WTC11 (cell line): Measurements from ENCODE around the gene DNAH14.

ENCODE experiments used
- ESRRA ChIP-seq: sonication (generic); formaldehyde crosslinking; IDR thresholded peaks from 2 replicates; pipeline ENCODE4 v1.8.1; 2022; ENCODE audit warnings: mild to moderate bottlenecking, missing genetic modification reagents, borderline replicate concordance
- NR1H2 ChIP-seq: sonication (generic); formaldehyde crosslinking; IDR thresholded peaks from 2 replicates; pipeline ENCODE4 v1.9.0; 2021; ENCODE audit warnings: mild to moderate bottlenecking, moderate library complexity, missing genetic modification reagents
- TEAD4 ChIP-seq: sonication (generic); formaldehyde crosslinking; IDR thresholded peaks from 2 replicates; pipeline ENCODE4 v1.8.0; 2022; ENCODE audit warnings: mild to moderate bottlenecking, missing genetic modification reagents
- TP53 ChIP-seq: sonication (generic); formaldehyde crosslinking; IDR thresholded peaks from 2 replicates; pipeline ENCODE4 v1.8.1; 2023; ENCODE audit warnings: mild to moderate bottlenecking, missing genetic modification reagents
- ZNF138 ChIP-seq: sonication (generic); formaldehyde crosslinking; conservative IDR thresholded peaks from 2 replicates; pipeline ENCODE4 v1.8.1; 2022; ENCODE audit warnings: mild to moderate bottlenecking, moderate library complexity, missing genetic modification reagents
- TF ChIP-seq, protein P1 (sequence below): sonication (generic); formaldehyde crosslinking; IDR thresholded peaks from 2 replicates; pipeline ENCODE4 v1.8.0; 2022; ENCODE audit warnings: mild to moderate bottlenecking, missing genetic modification reagents
- TF ChIP-seq, protein P2 (sequence below): sonication (generic); formaldehyde crosslinking; IDR thresholded peaks from 2 replicates; pipeline ENCODE4 v1.8.1; 2023; ENCODE audit warnings: mild to moderate bottlenecking, moderate library complexity, missing genetic modification reagents

DNA sequence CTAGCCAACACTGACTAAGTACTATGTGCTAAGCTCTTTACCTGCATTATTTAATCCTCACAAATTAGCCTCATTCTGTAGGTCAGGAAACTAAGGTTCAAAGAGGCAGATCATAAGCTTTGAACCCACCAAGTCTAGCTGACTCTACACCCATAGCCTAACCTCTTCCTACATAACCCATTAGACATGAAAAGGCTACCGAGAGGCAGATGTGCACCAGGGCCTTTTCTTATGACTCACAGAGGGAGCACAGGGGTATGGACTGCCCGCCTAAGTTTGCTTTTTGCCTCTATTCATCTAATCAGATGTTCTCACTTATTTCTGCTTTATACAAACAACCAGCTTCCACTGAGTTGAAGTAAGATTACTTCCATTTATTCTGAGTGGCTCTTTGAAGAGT, 466.9 kb downstream of the DNAH14 start:
- TF ChIP-seq TP53 (CRISPR knock-in tag) (no peak), ESRRA (CRISPR knock-in tag) (no peak), TEAD4 (CRISPR knock-in tag) (no peak), ZNF138 (no peak), NR1H2 (CRISPR knock-in tag) (no peak)
- TF ChIP-seq, protein P1, sequence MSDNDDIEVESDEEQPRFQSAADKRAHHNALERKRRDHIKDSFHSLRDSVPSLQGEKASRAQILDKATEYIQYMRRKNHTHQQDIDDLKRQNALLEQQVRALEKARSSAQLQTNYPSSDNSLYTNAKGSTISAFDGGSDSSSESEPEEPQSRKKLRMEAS (CRISPR knock-in tag): no peak
- TF ChIP-seq, protein P2, sequence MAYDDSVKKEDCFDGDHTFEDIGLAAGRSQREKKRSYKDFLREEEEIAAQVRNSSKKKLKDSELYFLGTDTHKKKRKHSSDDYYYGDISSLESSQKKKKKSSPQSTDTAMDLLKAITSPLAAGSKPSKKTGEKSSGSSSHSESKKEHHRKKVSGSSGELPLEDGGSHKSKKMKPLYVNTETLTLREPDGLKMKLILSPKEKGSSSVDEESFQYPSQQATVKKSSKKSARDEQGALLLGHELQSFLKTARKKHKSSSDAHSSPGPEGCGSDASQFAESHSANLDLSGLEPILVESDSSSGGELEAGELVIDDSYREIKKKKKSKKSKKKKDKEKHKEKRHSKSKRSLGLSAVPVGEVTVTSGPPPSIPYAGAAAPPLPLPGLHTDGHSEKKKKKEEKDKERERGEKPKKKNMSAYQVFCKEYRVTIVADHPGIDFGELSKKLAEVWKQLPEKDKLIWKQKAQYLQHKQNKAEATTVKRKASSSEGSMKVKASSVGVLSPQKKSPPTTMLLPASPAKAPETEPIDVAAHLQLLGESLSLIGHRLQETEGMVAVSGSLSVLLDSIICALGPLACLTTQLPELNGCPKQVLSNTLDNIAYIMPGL (CRISPR knock-in tag): no peak
